SK-N-SH (cell line): ENCODE measurements around the gene RFTN1. TPM values are rescaled to one million over a fixed set of nuclear protein-coding genes. Genes with fewer than 3 reads are reported as not detected.

Experiments
- CTCF ChIA-PET: fragments of 300-600, 350-600 bp; formaldehyde crosslinking; extraction: SDS; loops from one replicate; lab custom pipeline; 2021; lab: Yijun Ruan, JAX
- POLR2A ChIA-PET: fragments of 350-600 bp; sonication (Branson Sonifier 250); formaldehyde crosslinking; extraction: SDS; loops from one replicate; lab custom pipeline; 2020; ENCODE audit warnings: antibody characterized with exemption, inconsistent platforms; lab: Yijun Ruan, JAX
- DNase-seq: peaks from one replicate; pipeline ENCODE4 v3.0.0; 2012
- H2AFZ ChIP-seq: fragments of 200-600 bp; sonication (generic); 2 replicates; pipeline ENCODE4 v1.8.1; 2016; ENCODE audit warnings: antibody characterized with exemption, mild to moderate bottlenecking, low read depth
- H3F3A ChIP-seq: fragments of 200-600 bp; sonication (generic); replicated peaks from 2 replicates; pipeline ENCODE3; 2016; ENCODE audit warnings: antibody characterized with exemption, mild to moderate bottlenecking; ENCODE audit not compliant: insufficient read depth
- H3K27ac ChIP-seq, 2 experiments: fragments of 200-500 bp in 1 of 2; fragments of 200-600 bp in 1 of 2; sonication (Bioruptor generic) in 1 of 2; sonication (generic), shearing (Covaris generic) in 1 of 2; 2 replicates each; pipeline versions ENCODE4 v1.5.1 to v1.6.1; 2014 to 2016; ENCODE audit warnings: low read depth in 2 of 2, inconsistent platforms in 1 of 2, low read length in 1 of 2, mild to moderate bottlenecking in 1 of 2, mixed read lengths in 1 of 2
- H3K27me3 ChIP-seq: fragments of 200-600 bp; sonication (generic), shearing (Covaris generic); 2 replicates; pipeline ENCODE4 v1.6.1; 2016; ENCODE audit warnings: mixed run types; ENCODE audit not compliant: insufficient read depth
- H3K36me3 ChIP-seq, 2 experiments: fragments of 200-500 bp in 1 of 2; fragments of 200-600 bp in 1 of 2; sonication (Bioruptor generic) in 1 of 2; sonication (generic) in 1 of 2; replicated peaks in 1 of 2; 2 replicates each; pipeline versions ENCODE3 to v1.5.1; 2014 to 2016; ENCODE audit warnings: low read length in 1 of 2, mild to moderate bottlenecking in 1 of 2; ENCODE audit not compliant: insufficient read depth in 2 of 2, control insufficient read depth in 1 of 2
- H3K4me1 ChIP-seq, 2 experiments: fragments of 200-500 bp in 1 of 2; fragments of 200-600 bp in 1 of 2; sonication (Bioruptor generic) in 1 of 2; sonication (generic), shearing (Covaris generic) in 1 of 2; 2 replicates each; pipeline versions ENCODE4 v1.5.1 to v1.6.1; 2014 to 2016; ENCODE audit warnings: low read depth in 1 of 2, low read length in 1 of 2, mixed run types in 1 of 2; ENCODE audit not compliant: insufficient read depth in 2 of 2, control insufficient read depth in 1 of 2
- H3K4me2 ChIP-seq: fragments of 200-600 bp; sonication (generic), shearing (Covaris generic); 2 replicates; pipeline ENCODE4 v1.6.1; 2017; ENCODE audit warnings: mixed run types
- H3K4me3 ChIP-seq, 2 experiments: fragments of 200-500 bp in 1 of 2; fragments of 200-600 bp in 1 of 2; sonication (Bioruptor generic) in 1 of 2; sonication (generic), shearing (Covaris generic) in 1 of 2; 2 replicates each; pipeline versions ENCODE4 v1.5.1 to v1.8.1; 2014 to 2016; ENCODE audit warnings: low read depth in 2 of 2, inconsistent platforms in 1 of 2, low read length in 1 of 2, mild to moderate bottlenecking in 1 of 2, mixed read lengths in 1 of 2, moderate library complexity in 1 of 2
- H3K79me2 ChIP-seq: fragments of 200-600 bp; sonication (generic); 2 replicates; pipeline ENCODE4 v1.8.1; 2017; ENCODE audit warnings: mild to moderate bottlenecking; ENCODE audit not compliant: insufficient read depth
- H3K9ac ChIP-seq: fragments of 200-600 bp; sonication (generic); 2 replicates; pipeline ENCODE4 v1.6.1; 2017; ENCODE audit warnings: mixed run types
- H3K9me2 ChIP-seq: fragments of 200-600 bp; sonication (generic); 2 replicates; pipeline ENCODE4 v1.6.1; 2017; ENCODE audit warnings: mixed run types
- H3K9me3 ChIP-seq: fragments of 200-600 bp; sonication (generic); 2 replicates; pipeline ENCODE4 v1.6.1; 2017; ENCODE audit warnings: mixed run types, mild to moderate bottlenecking, moderate library complexity
- H4K20me1 ChIP-seq: fragments of 200-600 bp; sonication (generic); 2 replicates; pipeline ENCODE4 v1.6.1; 2017; ENCODE audit warnings: mild to moderate bottlenecking, mixed run types; ENCODE audit not compliant: insufficient read depth
- EP300 ChIP-seq, 2 experiments: IDR thresholded peaks; 2 replicates each; pipeline versions ENCODE4 v1.4.0 to v1.6.1; 2012; ENCODE audit warnings: borderline replicate concordance in 1 of 2, low read depth in 1 of 2, low read length in 1 of 2
- FOSL2 ChIP-seq: IDR thresholded peaks from 2 replicates; pipeline ENCODE4 v1.4.0; 2012; ENCODE audit warnings: low read depth, mild to moderate bottlenecking, moderate library complexity, borderline replicate concordance
- GATA2 ChIP-seq: sonication (generic); formaldehyde crosslinking; IDR thresholded peaks from 2 replicates; pipeline ENCODE4 v1.5.0; 2020; ENCODE audit warnings: mild to moderate bottlenecking, missing genetic modification reagents
- MEF2A ChIP-seq: IDR thresholded peaks from 2 replicates; pipeline ENCODE4 v1.4.0; 2012; ENCODE audit warnings: low read depth, borderline replicate concordance
- NFIC ChIP-seq: IDR thresholded peaks from 2 replicates; pipeline ENCODE4 v1.4.0; 2012; ENCODE audit warnings: borderline replicate concordance
- RCOR1 ChIP-seq: fragments of 150-350 bp; IDR thresholded peaks from 2 replicates; pipeline ENCODE4 v1.6.1; 2017; ENCODE audit warnings: antibody characterized with exemption, low read length
- RFX5 ChIP-seq: IDR thresholded peaks from 2 replicates; pipeline ENCODE4 v1.6.1; 2012; ENCODE audit warnings: mild to moderate bottlenecking, improper control_type of control experiment, low read length
- RXRA ChIP-seq: IDR thresholded peaks from 2 replicates; pipeline ENCODE4 v1.4.0; 2012; ENCODE audit warnings: low read depth, mild to moderate bottlenecking, borderline replicate concordance
- TEAD4 ChIP-seq: IDR thresholded peaks from 2 replicates; pipeline ENCODE4 v1.4.0; 2012; ENCODE audit warnings: mild to moderate bottlenecking, borderline replicate concordance; ENCODE audit not compliant: insufficient read depth
- WGBS: methylation state at CpG from one replicate; pipeline ENCODE4 v1.1.6; 2017; ENCODE audit warnings: low lambda C conversion rate; 5-methylcytosine and 5-hydroxymethylcytosine counted together
- polyA plus RNA-seq, 3 experiments: library from polyadenylated mRNA; depleted of rRNA; stranded (reverse); fragments of >200 nt; gene quantifications; 2 replicates each; pipeline ENCODE4 v1.2.3, GENCODE V29; 2012
- TF ChIP-seq, protein P1 (sequence below): fragments of 150-350 bp; IDR thresholded peaks from 2 replicates; pipeline ENCODE4 v1.6.1; 2016; ENCODE audit warnings: mild to moderate bottlenecking, low read depth, low read length
- TF ChIP-seq, protein P2 (sequence below): IDR thresholded peaks from 2 replicates; pipeline ENCODE4 v1.4.0; 2012; ENCODE audit warnings: low read depth
- TF ChIP-seq, protein P3 (sequence below): IDR thresholded peaks from 2 replicates; pipeline ENCODE4 v1.4.0; 2012; ENCODE audit warnings: low read depth, borderline replicate concordance
- TF ChIP-seq, protein P4 (sequence below): IDR thresholded peaks from 2 replicates; pipeline ENCODE4 v1.4.0; 2012; ENCODE audit warnings: low read depth, borderline replicate concordance
- TF ChIP-seq, protein P5 (sequence below): fragments of 150-350 bp; IDR thresholded peaks from 2 replicates; pipeline ENCODE4 v1.6.1; 2017; ENCODE audit warnings: antibody characterized with exemption, low read length, low read depth, borderline replicate concordance

Gene RFTN1
- polyA plus RNA-seq, 1 of the 3 experiments (the other 2 are of a cell fraction) = 21.2 TPM

DNA sequence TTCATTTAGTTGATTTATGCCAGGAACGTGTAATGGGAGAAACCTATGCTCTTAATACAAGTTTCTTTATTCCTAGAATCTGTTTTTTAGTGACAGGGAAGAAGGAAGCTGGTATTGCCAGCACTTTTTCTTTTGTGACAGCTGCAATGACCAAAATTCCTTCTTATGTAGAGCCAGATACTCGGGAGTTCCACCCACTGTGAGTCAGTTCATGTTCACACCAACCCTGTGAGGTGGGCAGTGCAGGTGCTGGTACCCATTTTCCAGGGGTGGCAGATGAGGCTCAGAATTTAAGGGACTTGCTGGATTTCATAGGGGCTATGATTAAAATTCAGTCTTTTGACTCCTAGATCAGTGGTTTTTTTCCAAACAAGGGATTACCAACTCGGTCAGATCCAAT, 213.8 kb downstream of the RFTN1 start:
- Histone ChIP-seq H3K9me2 (no peaks in the 10 kb centered on the region), H3K4me2 (no peak overlapping the region), H4K20me1 (no peaks in the 10 kb centered on the region), H3K4me3 (no peak overlapping the region), H3K9ac (no peak overlapping the region), H3K9me3 (peaks cover 4% of the 10 kb centered on the region; the same call in 1 of the 2 replicates), H3F3A (no peaks in the 10 kb centered on the region), H3K27ac (no peak overlapping the region), H3K79me2 (no peaks in the 10 kb centered on the region), H3K36me3 (peaks cover 33 to 76% of the 10 kb centered on the region in 2 experiments), H3K27me3 (no peaks in the 10 kb centered on the region), H3K4me1 (peaks cover 0 to 4% of the 10 kb centered on the region in 2 experiments; a peak in 1 of 4 replicates), H2AFZ (no peak overlapping the region)
- DNase-seq = no peak
- POLR2A ChIA-PET = no interaction called here
- CTCF ChIA-PET = no interaction called here
- no peak for TF ChIP-seq FOSL2
- TF ChIP-seq, protein P1, sequence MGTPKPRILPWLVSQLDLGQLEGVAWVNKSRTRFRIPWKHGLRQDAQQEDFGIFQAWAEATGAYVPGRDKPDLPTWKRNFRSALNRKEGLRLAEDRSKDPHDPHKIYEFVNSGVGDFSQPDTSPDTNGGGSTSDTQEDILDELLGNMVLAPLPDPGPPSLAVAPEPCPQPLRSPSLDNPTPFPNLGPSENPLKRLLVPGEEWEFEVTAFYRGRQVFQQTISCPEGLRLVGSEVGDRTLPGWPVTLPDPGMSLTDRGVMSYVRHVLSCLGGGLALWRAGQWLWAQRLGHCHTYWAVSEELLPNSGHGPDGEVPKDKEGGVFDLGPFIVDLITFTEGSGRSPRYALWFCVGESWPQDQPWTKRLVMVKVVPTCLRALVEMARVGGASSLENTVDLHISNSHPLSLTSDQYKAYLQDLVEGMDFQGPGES = no peak
- TF ChIP-seq TEAD4 = no peak
- TF ChIP-seq NFIC = no peak
- no peak for TF ChIP-seq GATA2
- no peak for TF ChIP-seq MEF2A
- TF ChIP-seq, protein P2, sequence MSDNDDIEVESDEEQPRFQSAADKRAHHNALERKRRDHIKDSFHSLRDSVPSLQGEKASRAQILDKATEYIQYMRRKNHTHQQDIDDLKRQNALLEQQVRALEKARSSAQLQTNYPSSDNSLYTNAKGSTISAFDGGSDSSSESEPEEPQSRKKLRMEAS = no peak
- TF ChIP-seq RXRA = no peak
- WGBS = 88% methylated on average over 3 of the region's 3 CpGs

DNA sequence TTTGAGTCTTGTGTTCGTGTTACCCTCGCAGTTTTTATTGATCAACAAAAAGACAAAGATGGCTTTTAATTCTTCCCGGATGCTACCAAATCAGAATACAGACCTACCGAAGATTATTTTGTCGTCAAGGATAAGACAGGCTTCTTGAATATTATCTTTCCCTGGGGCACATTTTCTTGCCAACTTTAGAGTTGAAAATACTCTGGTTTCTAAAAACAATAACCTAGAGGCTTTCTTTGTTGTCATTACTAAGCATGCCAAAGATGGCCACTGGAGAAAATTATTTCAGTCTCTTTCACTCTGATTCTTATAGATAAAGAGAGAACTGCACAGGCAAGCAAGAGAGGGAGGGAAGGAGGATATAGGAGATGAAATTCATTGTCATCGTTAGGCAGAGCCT, 214.6 kb downstream of the RFTN1 start:
- Histone ChIP-seq H3K27me3 (no peaks in the 10 kb centered on the region), H3K9ac (no peak overlapping the region), H4K20me1 (no peaks in the 10 kb centered on the region), H3K36me3 (peaks cover 36 to 72% of the 10 kb centered on the region in 2 experiments), H3F3A (no peaks in the 10 kb centered on the region), H3K4me1 (peaks cover 0 to 4% of the 10 kb centered on the region in 2 experiments; a peak in 1 of 4 replicates), H3K4me3 (no peak overlapping the region), H3K4me2 (no peak overlapping the region), H2AFZ (no peak overlapping the region), H3K27ac (no peak overlapping the region), H3K9me3 (peaks cover 4% of the 10 kb centered on the region; the same call in 1 of the 2 replicates), H3K9me2 (no peaks in the 10 kb centered on the region), H3K79me2 (no peaks in the 10 kb centered on the region)
- DNase-seq = no peak
- ChIA-PET CTCF (interaction anchor here (1.0 kb wide), 1 partner anchor 8 kb away, joined by 3 read pairs; no protein-coding TSS in a partner anchor), POLR2A (no interaction called here)
- 92% methylated on average over 6 of the region's 6 CpGs for WGBS
- TF ChIP-seq MEF2A = no peak
- no peak for TF ChIP-seq FOSL2
- TF ChIP-seq RCOR1 = no peak
- TF ChIP-seq, protein P3, sequence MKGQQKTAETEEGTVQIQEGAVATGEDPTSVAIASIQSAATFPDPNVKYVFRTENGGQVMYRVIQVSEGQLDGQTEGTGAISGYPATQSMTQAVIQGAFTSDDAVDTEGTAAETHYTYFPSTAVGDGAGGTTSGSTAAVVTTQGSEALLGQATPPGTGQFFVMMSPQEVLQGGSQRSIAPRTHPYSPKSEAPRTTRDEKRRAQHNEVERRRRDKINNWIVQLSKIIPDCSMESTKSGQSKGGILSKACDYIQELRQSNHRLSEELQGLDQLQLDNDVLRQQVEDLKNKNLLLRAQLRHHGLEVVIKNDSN = no peak
- TF ChIP-seq EP300 (IDR thresholded peaks at IDR 0.05; ENCODE audit: borderline replicate concordance in 1 of 2, low read depth in 1 of 2, low read length in 1 of 2) = no peak
- TF ChIP-seq RFX5 = no peak
- TF ChIP-seq, protein P4, sequence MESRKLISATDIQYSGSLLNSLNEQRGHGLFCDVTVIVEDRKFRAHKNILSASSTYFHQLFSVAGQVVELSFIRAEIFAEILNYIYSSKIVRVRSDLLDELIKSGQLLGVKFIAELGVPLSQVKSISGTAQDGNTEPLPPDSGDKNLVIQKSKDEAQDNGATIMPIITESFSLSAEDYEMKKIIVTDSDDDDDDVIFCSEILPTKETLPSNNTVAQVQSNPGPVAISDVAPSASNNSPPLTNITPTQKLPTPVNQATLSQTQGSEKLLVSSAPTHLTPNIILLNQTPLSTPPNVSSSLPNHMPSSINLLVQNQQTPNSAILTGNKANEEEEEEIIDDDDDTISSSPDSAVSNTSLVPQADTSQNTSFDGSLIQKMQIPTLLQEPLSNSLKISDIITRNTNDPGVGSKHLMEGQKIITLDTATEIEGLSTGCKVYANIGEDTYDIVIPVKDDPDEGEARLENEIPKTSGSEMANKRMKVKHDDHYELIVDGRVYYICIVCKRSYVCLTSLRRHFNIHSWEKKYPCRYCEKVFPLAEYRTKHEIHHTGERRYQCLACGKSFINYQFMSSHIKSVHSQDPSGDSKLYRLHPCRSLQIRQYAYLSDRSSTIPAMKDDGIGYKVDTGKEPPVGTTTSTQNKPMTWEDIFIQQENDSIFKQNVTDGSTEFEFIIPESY = no peak
- TF ChIP-seq, protein P5, sequence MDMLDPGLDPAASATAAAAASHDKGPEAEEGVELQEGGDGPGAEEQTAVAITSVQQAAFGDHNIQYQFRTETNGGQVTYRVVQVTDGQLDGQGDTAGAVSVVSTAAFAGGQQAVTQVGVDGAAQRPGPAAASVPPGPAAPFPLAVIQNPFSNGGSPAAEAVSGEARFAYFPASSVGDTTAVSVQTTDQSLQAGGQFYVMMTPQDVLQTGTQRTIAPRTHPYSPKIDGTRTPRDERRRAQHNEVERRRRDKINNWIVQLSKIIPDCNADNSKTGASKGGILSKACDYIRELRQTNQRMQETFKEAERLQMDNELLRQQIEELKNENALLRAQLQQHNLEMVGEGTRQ = no peak
